Fibroblast of skin of scalp (primary cell): ENCODE results near the gene SLC49A3. TPM values are rescaled to one million over a fixed set of nuclear protein-coding genes. Genes with fewer than 3 reads are reported as not detected.
A peak's percentile ranks its signal among the peaks of the same experiment; 100 is the strongest.
"Not testable (repeated sequence)": the region's sequence is repeated elsewhere in the genome, so short reads cannot be mapped to it uniquely, and the experiment has no call there.

Experiments used
- DNase-seq: peaks from one replicate; pipeline ENCODE4 v3.0.0-alpha.2; 2013
- polyA plus RNA-seq, 2 experiments: library from polyadenylated mRNA; unstranded; fragments of 120-200 nt; gene quantifications; one replicate each; pipeline ENCODE4 v1.2.1, GENCODE V29; 2013; ENCODE audit not compliant: insufficient read length in 2 of 2

SLC49A3 gene
- 0.43 TPM for polyA plus RNA-seq (2013, experiment 1 of 2; ENCODE audit: insufficient read length)
- 1.5 TPM for polyA plus RNA-seq (2013, experiment 2 of 2; ENCODE audit: insufficient read length)

GRCh38 chr4:688854-689681 is at the start of gene SLC49A3:
Gene SLC49A3 (minus strand): TSS chr4:689151. CDS start chr4:689127, 24 bp downstream.
- DNase-seq: no peak

- not testable (repeated sequence) for DNase-seq
These were observed 47.6 kb upstream of the SLC49A3 start for GRCh38 chr4:736561-736960.

GRCh38 chr4:735583-735982 is 46.6 kb upstream of the SLC49A3 start:
- DNase-seq: no peak

GRCh38 chr4:734951-735350 is 46.0 kb upstream of the SLC49A3 start:
- no peak for DNase-seq

- DNase-seq: no peak
These were observed 45.1 kb upstream of the SLC49A3 start for GRCh38 chr4:734075-734474.

GRCh38 chr4:733631-733980 is 44.7 kb upstream of the SLC49A3 start:
- no peak for DNase-seq

GRCh38 chr4:732911-733630 is 44.1 kb upstream of the SLC49A3 start:
- no peak for DNase-seq

- DNase-seq: no peak
These were observed 43.5 kb upstream of the SLC49A3 start for GRCh38 chr4:732486-732885.

- DNase-seq: not testable (repeated sequence)
These were observed 43.0 kb upstream of the SLC49A3 start for GRCh38 chr4:731954-732353.

GRCh38 chr4:730946-731904 is 42.3 kb upstream of the SLC49A3 start:
- DNase-seq: not testable (repeated sequence)

- no peak for DNase-seq
These were observed 41.6 kb upstream of the SLC49A3 start for GRCh38 chr4:730511-730910.

- no peak for DNase-seq
These were observed 40.7 kb upstream of the SLC49A3 start for GRCh38 chr4:729336-730315.

- no peak for DNase-seq
These were observed 38.6 kb upstream of the SLC49A3 start for GRCh38 chr4:727576-727975.

- no peak for DNase-seq
These were observed 37.9 kb upstream of the SLC49A3 start for GRCh38 chr4:726838-727237.

- DNase-seq: peak; percentile 29
These were observed 37.4 kb upstream of the SLC49A3 start for GRCh38 chr4:726235-726787.

- no peak for DNase-seq
These were observed 36.7 kb upstream of the SLC49A3 start for GRCh38 chr4:725391-726234.

- no peak for DNase-seq
These were observed 35.0 kb upstream of the SLC49A3 start for GRCh38 chr4:723751-724530.

GRCh38 chr4:722851-723360 is 34.0 kb upstream of the SLC49A3 start:
- no peak for DNase-seq

GRCh38 chr4:722169-722725 is 33.3 kb upstream of the SLC49A3 start:
- no peak for DNase-seq
